Measurements from ENCODE around the gene PIP5K1C.
"Not testable (repeated sequence)": the region's sequence is repeated elsewhere in the genome, so short reads cannot be mapped to it uniquely, and the experiment has no call there.

PIP5K1C gene

GRCh38 chr19:3652422-3652821, 47.8 kb downstream of the PIP5K1C start:
- no peak for DNase-seq (ENCODE audit: low read depth)
- no peak overlapping the region for H3K4me3 ChIP-seq (ENCODE audit: low read depth, low read length)

- no peak for DNase-seq (ENCODE audit: low read depth)
- no peak overlapping the region for H3K4me3 ChIP-seq (ENCODE audit: low read depth, low read length)
These were observed 48.6 kb downstream of the PIP5K1C start for GRCh38 chr19:3651684-3652083.

- H3K4me3 ChIP-seq (ENCODE audit: low read depth, low read length) = no peak overlapping the region
- DNase-seq (ENCODE audit: low read depth) = no peak
These were observed 50.4 kb downstream of the PIP5K1C start for GRCh38 chr19:3649888-3650287.

GRCh38 chr19:3648037-3648905, 52.0 kb downstream of the PIP5K1C start:
- no peak overlapping the region for H3K4me3 ChIP-seq (ENCODE audit: low read depth, low read length)

GRCh38 chr19:3647102-3647501, 53.2 kb downstream of the PIP5K1C start:
- not testable (repeated sequence) for DNase-seq (ENCODE audit: low read depth); H3K4me3 ChIP-seq (ENCODE audit: low read depth, low read length)

More at GRCh38 chr19:3648037-3648905, 52.0 kb downstream of the PIP5K1C start:
- DNase-seq (ENCODE audit: low read depth) = no peak

GRCh38 chr19:3646336-3647092, 53.8 kb downstream of the PIP5K1C start:
- no peak overlapping the region for H3K4me3 ChIP-seq (ENCODE audit: low read depth, low read length)
- DNase-seq (ENCODE audit: low read depth) = no peak

- H3K4me3 ChIP-seq (ENCODE audit: low read depth, low read length) = no peak overlapping the region
- DNase-seq (ENCODE audit: low read depth) = no peak
These were observed 54.5 kb downstream of the PIP5K1C start for GRCh38 chr19:3645726-3646125.

- H3K4me3 ChIP-seq (ENCODE audit: low read depth, low read length) = no peak overlapping the region
These were observed 55.2 kb downstream of the PIP5K1C start for GRCh38 chr19:3645067-3645396.

GRCh38 chr19:3644351-3645066, 55.8 kb downstream of the PIP5K1C start:
- no peak for DNase-seq (ENCODE audit: low read depth)
- no peak overlapping the region for H3K4me3 ChIP-seq (ENCODE audit: low read depth, low read length)

More at GRCh38 chr19:3645067-3645396, 55.2 kb downstream of the PIP5K1C start:
- no peak for DNase-seq (ENCODE audit: low read depth)

GRCh38 chr19:3643674-3644313, 56.5 kb downstream of the PIP5K1C start:
- no peak for DNase-seq (ENCODE audit: low read depth)
- no peak overlapping the region for H3K4me3 ChIP-seq (ENCODE audit: low read depth, low read length)

GRCh38 chr19:3642987-3643673, 57.1 kb downstream of the PIP5K1C start:
- DNase-seq (ENCODE audit: low read depth) = no peak
- no peak overlapping the region for H3K4me3 ChIP-seq (ENCODE audit: low read depth, low read length)

GRCh38 chr19:3642296-3642695, 58.0 kb downstream of the PIP5K1C start:
- no peak for DNase-seq (ENCODE audit: low read depth)
- H3K4me3 ChIP-seq (ENCODE audit: low read depth, low read length) = no peak overlapping the region

GRCh38 chr19:3641515-3642269, 58.6 kb downstream of the PIP5K1C start:
- DNase-seq (ENCODE audit: low read depth) = no peak
- H3K4me3 ChIP-seq (ENCODE audit: low read depth, low read length) = no peak overlapping the region

GRCh38 chr19:3639479-3639878, 60.8 kb downstream of the PIP5K1C start:
- H3K4me3 ChIP-seq (ENCODE audit: low read depth, low read length) = no peak overlapping the region
- no peak for DNase-seq (ENCODE audit: low read depth)

- no peak overlapping the region for H3K4me3 ChIP-seq (ENCODE audit: low read depth, low read length)
- DNase-seq (ENCODE audit: low read depth) = no peak
These were observed 61.8 kb downstream of the PIP5K1C start for GRCh38 chr19:3638208-3639193.

GRCh38 chr19:3637621-3638020, 62.6 kb downstream of the PIP5K1C start:
- H3K4me3 ChIP-seq (ENCODE audit: low read depth, low read length) = no peak overlapping the region
- no peak for DNase-seq (ENCODE audit: low read depth)

- DNase-seq (ENCODE audit: low read depth) = no peak
- H3K4me3 ChIP-seq (ENCODE audit: low read depth, low read length) = no peak overlapping the region
These were observed 63.3 kb downstream of the PIP5K1C start for GRCh38 chr19:3636962-3637361.

Measured in skeletal muscle cell (primary cell).